PC-9 (cell line): ENCODE measurements around the gene HID1.

Experiments used
- EZH2 ChIP-seq: fragments of 200-600 bp; sonication (generic); IDR thresholded peaks from 2 replicates; pipeline ENCODE4 v1.8.0; 2017; ENCODE audit warnings: antibody characterized with exemption, low read depth
- TF ChIP-seq, protein P1 (sequence below): fragments of 200-600 bp; sonication (generic); conservative IDR thresholded peaks from 2 replicates; pipeline ENCODE4 v1.6.1; 2017; ENCODE audit warnings: mixed run types, antibody characterized with exemption, mild to moderate bottlenecking, moderate library complexity

DNA sequence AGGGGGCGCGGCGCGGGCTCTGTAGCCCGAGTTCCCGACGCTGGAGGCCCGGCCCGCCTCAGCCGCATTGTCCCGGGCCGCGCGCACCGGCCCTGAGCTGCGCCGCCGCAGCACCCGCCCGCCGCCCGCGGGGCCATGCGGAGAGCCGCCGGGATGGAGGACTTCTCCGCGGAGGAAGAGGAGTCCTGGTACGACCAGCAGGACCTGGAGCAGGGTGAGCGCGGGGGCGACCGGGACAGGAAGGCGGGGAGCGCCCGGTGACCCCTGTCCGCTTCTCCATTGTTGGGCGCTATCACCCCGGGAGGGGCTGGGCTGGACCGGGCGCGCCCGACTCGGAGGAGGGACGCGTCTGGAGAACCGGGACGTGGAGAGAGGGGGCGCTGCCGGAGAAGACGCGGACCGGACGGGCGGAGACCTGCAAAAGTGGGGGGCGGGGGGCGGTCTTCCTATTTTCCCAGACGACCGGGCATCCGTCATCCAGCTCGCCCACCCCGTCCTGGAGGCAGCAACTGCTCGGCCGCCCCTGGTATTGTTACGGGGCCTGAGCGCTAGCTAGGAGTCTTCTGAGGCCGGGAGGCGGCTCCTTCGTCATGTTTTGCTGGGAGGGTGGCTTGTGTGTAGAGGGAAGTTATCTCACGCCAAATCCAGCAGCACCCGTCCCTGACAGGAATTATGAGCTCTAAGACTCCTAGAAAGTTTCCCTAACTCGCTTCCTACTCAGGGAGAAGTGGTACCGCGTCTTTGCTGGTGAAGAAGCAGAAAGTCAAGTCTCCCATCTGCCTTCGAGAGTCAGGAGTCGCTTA lies 15.6 kb upstream of the HID1 start:
- TF ChIP-seq, protein P1, sequence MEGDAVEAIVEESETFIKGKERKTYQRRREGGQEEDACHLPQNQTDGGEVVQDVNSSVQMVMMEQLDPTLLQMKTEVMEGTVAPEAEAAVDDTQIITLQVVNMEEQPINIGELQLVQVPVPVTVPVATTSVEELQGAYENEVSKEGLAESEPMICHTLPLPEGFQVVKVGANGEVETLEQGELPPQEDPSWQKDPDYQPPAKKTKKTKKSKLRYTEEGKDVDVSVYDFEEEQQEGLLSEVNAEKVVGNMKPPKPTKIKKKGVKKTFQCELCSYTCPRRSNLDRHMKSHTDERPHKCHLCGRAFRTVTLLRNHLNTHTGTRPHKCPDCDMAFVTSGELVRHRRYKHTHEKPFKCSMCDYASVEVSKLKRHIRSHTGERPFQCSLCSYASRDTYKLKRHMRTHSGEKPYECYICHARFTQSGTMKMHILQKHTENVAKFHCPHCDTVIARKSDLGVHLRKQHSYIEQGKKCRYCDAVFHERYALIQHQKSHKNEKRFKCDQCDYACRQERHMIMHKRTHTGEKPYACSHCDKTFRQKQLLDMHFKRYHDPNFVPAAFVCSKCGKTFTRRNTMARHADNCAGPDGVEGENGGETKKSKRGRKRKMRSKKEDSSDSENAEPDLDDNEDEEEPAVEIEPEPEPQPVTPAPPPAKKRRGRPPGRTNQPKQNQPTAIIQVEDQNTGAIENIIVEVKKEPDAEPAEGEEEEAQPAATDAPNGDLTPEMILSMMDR = no peak; the same call in 1 of the 2 replicates
- no peak for TF ChIP-seq EZH2
